KMS-11 (cell line): Measurements from ENCODE around the gene SMC5.
A peak's percentile ranks its signal among the peaks of the same experiment; 100 is the strongest.

Experiments
- H2AFZ ChIP-seq: fragments of 200-600 bp; sonication (generic); 2 replicates; pipeline ENCODE4 v1.6.1; 2016; ENCODE audit warnings: antibody characterized with exemption, mixed run types, low read depth
- H3K27ac ChIP-seq: fragments of 200-600 bp; sonication (generic); 2 replicates; pipeline ENCODE4 v1.6.1; 2016; ENCODE audit warnings: mild to moderate bottlenecking, mixed run types
- H3K27me3 ChIP-seq: fragments of 200-600 bp; sonication (generic); 2 replicates; pipeline ENCODE4 v1.6.1; 2017; ENCODE audit warnings: mild to moderate bottlenecking, low read depth, mixed run types, moderate library complexity; ENCODE audit not compliant: insufficient read depth
- H3K36me3 ChIP-seq: fragments of 200-600 bp; sonication (generic); 2 replicates; pipeline ENCODE4 v1.6.1; 2017; ENCODE audit warnings: mild to moderate bottlenecking, mixed run types; ENCODE audit not compliant: insufficient read depth
- H3K4me1 ChIP-seq: fragments of 200-600 bp; sonication (generic); 2 replicates; pipeline ENCODE4 v1.6.1; 2016; ENCODE audit warnings: mild to moderate bottlenecking, low read depth, mixed run types; ENCODE audit not compliant: poor library complexity, severe bottlenecking
- H3K4me2 ChIP-seq: fragments of 200-600 bp; sonication (generic); 2 replicates; pipeline ENCODE4 v1.7.0; 2016; ENCODE audit warnings: mild to moderate bottlenecking, mixed run types
- H3K4me3 ChIP-seq: fragments of 200-600 bp; sonication (generic); IDR thresholded peaks from 2 replicates; pipeline ENCODE4 v1.6.1; 2017; ENCODE audit warnings: low read depth, low read length, mixed read lengths; ENCODE audit not compliant: insufficient read depth
- H3K79me2 ChIP-seq: fragments of 200-600 bp; sonication (generic); 2 replicates; pipeline ENCODE4 v1.6.1; 2016; ENCODE audit warnings: low read depth, mixed run types; ENCODE audit not compliant: insufficient read depth
- H3K9ac ChIP-seq: fragments of 200-600 bp; sonication (generic); 2 replicates; pipeline ENCODE4 v1.6.1; 2016; ENCODE audit warnings: mild to moderate bottlenecking, mixed run types
- H4K20me1 ChIP-seq: fragments of 200-600 bp; sonication (generic); 2 replicates; pipeline ENCODE4 v1.6.1; 2016; ENCODE audit warnings: mild to moderate bottlenecking, mixed run types; ENCODE audit not compliant: insufficient read depth
- CTCF ChIP-seq: fragments of 200-600 bp; sonication (generic); conservative IDR thresholded peaks from 2 replicates; pipeline ENCODE4 v1.6.1; 2017; ENCODE audit warnings: low read depth, mild to moderate bottlenecking, antibody characterized with exemption, low read length, moderate library complexity, mixed read lengths

The SMC5 gene

GRCh38 chr9:70390933-70391341, 132.2 kb downstream of the SMC5 start:
- no peak overlapping the region for H2AFZ ChIP-seq
- H3K4me1 ChIP-seq, result no peaks in the 10 kb centered on the region
- no peak overlapping the region for H3K9ac ChIP-seq
- H3K27ac ChIP-seq, result no peak overlapping the region
- H3K27me3 ChIP-seq, result no peaks in the 10 kb centered on the region
- H3K4me3 ChIP-seq, result no peak overlapping the region
- no peaks in the 10 kb centered on the region for H3K36me3 ChIP-seq
- peaks cover 30% of the 10 kb centered on the region for H3K79me2 ChIP-seq
- no peak overlapping the region for H3K4me2 ChIP-seq
- no peak for TF ChIP-seq CTCF
- H4K20me1 ChIP-seq, result no peaks in the 10 kb centered on the region

- Histone ChIP-seq H4K20me1 (no peaks in the 10 kb centered on the region), H3K79me2 (peaks cover 34% of the 10 kb centered on the region), H3K4me3 (no peak overlapping the region), H3K4me1 (no peaks in the 10 kb centered on the region), H3K36me3 (no peaks in the 10 kb centered on the region), H3K27me3 (no peaks in the 10 kb centered on the region), H3K9ac (no peak overlapping the region), H3K27ac (no peak overlapping the region), H2AFZ (no peak overlapping the region), H3K4me2 (no peak overlapping the region)
- TF ChIP-seq CTCF, result peak; percentile 31; the same call in 1 of the 2 replicates
Measured at GRCh38 chr9:70392189-70392588, 133.4 kb downstream of the SMC5 start.

- H3K79me2 ChIP-seq, result peaks cover 34% of the 10 kb centered on the region
- no peaks in the 10 kb centered on the region for H3K27me3 ChIP-seq
- H3K4me2 ChIP-seq, result no peak overlapping the region
- no peak overlapping the region for H3K27ac ChIP-seq
- H3K4me1 ChIP-seq, result no peaks in the 10 kb centered on the region
- no peak overlapping the region for H3K9ac ChIP-seq
- no peaks in the 10 kb centered on the region for H4K20me1 ChIP-seq
- no peak overlapping the region for H3K4me3 ChIP-seq
- no peaks in the 10 kb centered on the region for H3K36me3 ChIP-seq
- TF ChIP-seq CTCF, result no peak
- no peak overlapping the region for H2AFZ ChIP-seq
Measured at GRCh38 chr9:70392850-70393249, 134.1 kb downstream of the SMC5 start.

- Histone ChIP-seq H3K36me3 (no peaks in the 10 kb centered on the region), H3K4me3 (no peak overlapping the region), H3K9ac (no peak overlapping the region), H2AFZ (no peak overlapping the region), H3K27me3 (no peaks in the 10 kb centered on the region), H4K20me1 (no peaks in the 10 kb centered on the region), H3K4me1 (peaks cover 17% of the 10 kb centered on the region), H3K27ac (no peak overlapping the region), H3K4me2 (no peak overlapping the region), H3K79me2 (peaks cover 25% of the 10 kb centered on the region)
- TF ChIP-seq CTCF, result no peak
Measured at GRCh38 chr9:70395652-70396051, 136.9 kb downstream of the SMC5 start.
